K562 (cell line): Measurements from ENCODE around the gene SLC19A1. TPM values are rescaled to one million over a fixed set of nuclear protein-coding genes. Genes with fewer than 3 reads are reported as not detected.

ENCODE experiments used
- ARID2 ChIP-seq: fragments of 450-650 bp; IDR thresholded peaks from 2 replicates; pipeline ENCODE4 v1.6.1; 2017; ENCODE audit warnings: antibody characterized with exemption, mild to moderate bottlenecking
- BACH1 ChIP-seq: fragments of 200-800 bp; sonication (Bioruptor generic); IDR thresholded peaks from 2 replicates; pipeline ENCODE4 v1.6.1; 2016; ENCODE audit warnings: missing genetic modification characterization, missing compliant biosample characterization
- CBFB ChIP-seq: sonication (generic); formaldehyde crosslinking; IDR thresholded peaks from 2 replicates; pipeline ENCODE4 v1.4.0; 2020; ENCODE audit warnings: mild to moderate bottlenecking, missing genetic modification reagents
- CHD2 ChIP-seq: IDR thresholded peaks from 2 replicates; pipeline ENCODE4 v1.6.1; 2011; ENCODE audit warnings: low read depth, low read length
- CXXC5 ChIP-seq: fragments of 250-450 bp; sonication (Bioruptor Pico); IDR thresholded peaks from 2 replicates; pipeline ENCODE4 v1.8.0; 2022; ENCODE audit warnings: inconsistent platforms, mild to moderate bottlenecking, moderate library complexity
- DACH1 ChIP-seq: fragments of 450-650 bp; IDR thresholded peaks from 2 replicates; pipeline ENCODE4 v1.6.1; 2018; ENCODE audit not compliant: partially characterized antibody
- E2F3 ChIP-seq: fragments of 250-450 bp; sonication (Bioruptor Pico); IDR thresholded peaks from 2 replicates; pipeline ENCODE4 v1.4.0; 2020; ENCODE audit warnings: mild to moderate bottlenecking
- E2F5 ChIP-seq: sonication (generic); formaldehyde crosslinking; IDR thresholded peaks from 2 replicates; pipeline ENCODE4 v1.8.0; 2022; ENCODE audit warnings: mild to moderate bottlenecking, missing genetic modification reagents
- ETV6 ChIP-seq, 3 experiments: fragments of 150-350 bp in 1 of 3; sonication (generic) in 1 of 3; formaldehyde crosslinking in 1 of 3; IDR thresholded peaks; 2 replicates each; pipeline versions ENCODE4 v1.6.1 to v1.8.0; 2014 to 2022; ENCODE audit warnings: borderline replicate concordance in 2 of 3, low read depth in 2 of 3, antibody characterized with exemption in 1 of 3, low read length in 1 of 3, mild to moderate bottlenecking in 1 of 3, missing genetic modification reagents in 1 of 3
- HNRNPLL ChIP-seq: fragments of 200-400 bp; formaldehyde crosslinking; IDR thresholded peaks from 2 replicates; pipeline ENCODE4 v1.6.1; 2017; ENCODE audit warnings: low read length, low read depth, mild to moderate bottlenecking; ENCODE audit not compliant: poor library complexity, severe bottlenecking
- HSF4 ChIP-seq: fragments of 250-450 bp; sonication (Bioruptor Pico); IDR thresholded peaks from 2 replicates; pipeline ENCODE4 v2.1.2; 2022; ENCODE audit warnings: mild to moderate bottlenecking, moderate library complexity, borderline replicate concordance
- MAZ ChIP-seq, 2 experiments: fragments of 450-650 bp in 1 of 2; sonication (generic) in 1 of 2; formaldehyde crosslinking; IDR thresholded peaks in 1 of 2; conservative IDR thresholded peaks in 1 of 2; 2 replicates each; pipeline versions ENCODE4 v1.4.0 to v1.5.0; 2020; ENCODE audit warnings: mild to moderate bottlenecking in 1 of 2, missing genetic modification reagents in 1 of 2
- RAD21 ChIP-seq, 2 experiments: fragments of 250-450 bp in 1 of 2; fragments of 450-650 bp in 1 of 2; sonication (Bioruptor Pico) in 1 of 2; formaldehyde crosslinking in 1 of 2; IDR thresholded peaks in 1 of 2; conservative IDR thresholded peaks in 1 of 2; 2 replicates each; pipeline versions ENCODE4 v1.4.0 to v1.8.0; 2020 to 2022; ENCODE audit warnings: mild to moderate bottlenecking in 2 of 2, moderate library complexity in 1 of 2
- SMARCA5 ChIP-seq: fragments of 450-650 bp; IDR thresholded peaks from 2 replicates; pipeline ENCODE4 v1.6.1; 2016
- ZEB2 ChIP-seq: fragments of 450-650 bp; IDR thresholded peaks from 2 replicates; pipeline ENCODE4 v1.6.1; 2016
- ZKSCAN3 ChIP-seq: fragments of 250-450 bp; sonication (Bioruptor Pico); IDR thresholded peaks from 2 replicates; pipeline ENCODE4 v1.4.0; 2020
- ZNF124 ChIP-seq: sonication (generic); formaldehyde crosslinking; IDR thresholded peaks from 2 replicates; pipeline ENCODE4 v1.8.1; 2022; ENCODE audit warnings: missing genetic modification reagents
- ZNF75A ChIP-seq: fragments of 450-650 bp; formaldehyde crosslinking; IDR thresholded peaks from 2 replicates; pipeline ENCODE4 v1.4.0; 2020; ENCODE audit warnings: mild to moderate bottlenecking
- polyA plus RNA-seq, 8 experiments: library from polyadenylated mRNA; depleted of rRNA in 4 of 8; stranded (reverse) in 5 of 8; unstranded in 3 of 8; fragments of >200 nt; fragmentation: Nextera tagmentation in 2 of 8; fragmentation: Illumina TruSeq in 1 of 8; extraction: Ambion mirVana in 2 of 8; extraction: Trizol in 1 of 8; gene quantifications; 2 replicates each; pipeline versions ENCODE4 v1.2.1 to v1.2.3, GENCODE V29; 2011 to 2014; ENCODE audit warnings: inconsistent platforms in 1 of 8, missing spikeins in 1 of 8
- total RNA-seq, 7 experiments: library from RNA; depleted of rRNA in 6 of 7; stranded (reverse); fragments of >200 nt in 6 of 7; fragmentation: Illumina TruSeq in 2 of 7; extraction: Trizol in 2 of 7; gene quantifications; 2 replicates each; pipeline versions ENCODE4 v1.2.1 to v1.2.3, GENCODE V29; 2011 to 2021; ENCODE audit warnings: low replicate concordance in 1 of 7
- TF ChIP-seq, protein P1 (sequence below): sonication (generic); formaldehyde crosslinking; IDR thresholded peaks from 2 replicates; pipeline ENCODE4 v1.8.1; 2023; ENCODE audit warnings: mild to moderate bottlenecking, missing genetic modification reagents
- TF ChIP-seq, protein P2 (sequence below): sonication (generic); formaldehyde crosslinking; IDR thresholded peaks from 2 replicates; pipeline ENCODE4 v1.8.0; 2022; ENCODE audit warnings: mild to moderate bottlenecking, missing genetic modification reagents

The SLC19A1 gene
- total and polyA plus RNA-seq, 9 of the 15 experiments (the other 6 are each of a cell fraction or from before 2014, with no cell fraction given), result 0.65 to 88.7 (median 12.0) TPM

GRCh38 chr21:45591619-45592207, 49.5 kb upstream of the SLC19A1 start (continued):
- no peak for TF ChIP-seq ZNF124 (CRISPR knock-in tag)
- no peak for TF ChIP-seq ZKSCAN3 (CRISPR knock-in tag)
- TF ChIP-seq ZNF75A (CRISPR knock-in tag), result no peak
- TF ChIP-seq SMARCA5, result peak; percentile 89; the same call in 1 of the 2 replicates
- no peak for TF ChIP-seq MAZ (CRISPR knock-in tag; conservative IDR thresholded peaks at IDR 0.05 in 1 of 2, IDR thresholded peaks at IDR 0.05 in 1 of 2)
- peak; percentile 71 for TF ChIP-seq ARID2
- TF ChIP-seq CBFB, result no peak
- TF ChIP-seq E2F5, result no peak
- no peak for TF ChIP-seq CHD2
- TF ChIP-seq HNRNPLL, result no peak
- no peak for TF ChIP-seq E2F3 (CRISPR knock-in tag)
- TF ChIP-seq HSF4 (CRISPR knock-in tag), result no peak
- TF ChIP-seq DACH1, result no peak
- TF ChIP-seq, protein P1, sequence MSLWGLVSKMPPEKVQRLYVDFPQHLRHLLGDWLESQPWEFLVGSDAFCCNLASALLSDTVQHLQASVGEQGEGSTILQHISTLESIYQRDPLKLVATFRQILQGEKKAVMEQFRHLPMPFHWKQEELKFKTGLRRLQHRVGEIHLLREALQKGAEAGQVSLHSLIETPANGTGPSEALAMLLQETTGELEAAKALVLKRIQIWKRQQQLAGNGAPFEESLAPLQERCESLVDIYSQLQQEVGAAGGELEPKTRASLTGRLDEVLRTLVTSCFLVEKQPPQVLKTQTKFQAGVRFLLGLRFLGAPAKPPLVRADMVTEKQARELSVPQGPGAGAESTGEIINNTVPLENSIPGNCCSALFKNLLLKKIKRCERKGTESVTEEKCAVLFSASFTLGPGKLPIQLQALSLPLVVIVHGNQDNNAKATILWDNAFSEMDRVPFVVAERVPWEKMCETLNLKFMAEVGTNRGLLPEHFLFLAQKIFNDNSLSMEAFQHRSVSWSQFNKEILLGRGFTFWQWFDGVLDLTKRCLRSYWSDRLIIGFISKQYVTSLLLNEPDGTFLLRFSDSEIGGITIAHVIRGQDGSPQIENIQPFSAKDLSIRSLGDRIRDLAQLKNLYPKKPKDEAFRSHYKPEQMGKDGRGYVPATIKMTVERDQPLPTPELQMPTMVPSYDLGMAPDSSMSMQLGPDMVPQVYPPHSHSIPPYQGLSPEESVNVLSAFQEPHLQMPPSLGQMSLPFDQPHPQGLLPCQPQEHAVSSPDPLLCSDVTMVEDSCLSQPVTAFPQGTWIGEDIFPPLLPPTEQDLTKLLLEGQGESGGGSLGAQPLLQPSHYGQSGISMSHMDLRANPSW (CRISPR knock-in tag), result no peak
- TF ChIP-seq BACH1, result no peak
- TF ChIP-seq CXXC5 (CRISPR knock-in tag), result no peak
- no peak for TF ChIP-seq ZEB2
- TF ChIP-seq ETV6 (IDR thresholded peaks at IDR 0.05; ENCODE audit: borderline replicate concordance in 1 of 2, low read depth in 2 of 2, low read length in 1 of 2), result no peak
- TF ChIP-seq ETV6 (CRISPR knock-in tag; IDR thresholded peaks at IDR 0.05; ENCODE audit: borderline replicate concordance), result no peak
- TF ChIP-seq RAD21 (CRISPR knock-in tag; conservative IDR thresholded peaks at IDR 0.05 in 1 of 2, IDR thresholded peaks at IDR 0.05 in 1 of 2), result no peak
- TF ChIP-seq, protein P2, sequence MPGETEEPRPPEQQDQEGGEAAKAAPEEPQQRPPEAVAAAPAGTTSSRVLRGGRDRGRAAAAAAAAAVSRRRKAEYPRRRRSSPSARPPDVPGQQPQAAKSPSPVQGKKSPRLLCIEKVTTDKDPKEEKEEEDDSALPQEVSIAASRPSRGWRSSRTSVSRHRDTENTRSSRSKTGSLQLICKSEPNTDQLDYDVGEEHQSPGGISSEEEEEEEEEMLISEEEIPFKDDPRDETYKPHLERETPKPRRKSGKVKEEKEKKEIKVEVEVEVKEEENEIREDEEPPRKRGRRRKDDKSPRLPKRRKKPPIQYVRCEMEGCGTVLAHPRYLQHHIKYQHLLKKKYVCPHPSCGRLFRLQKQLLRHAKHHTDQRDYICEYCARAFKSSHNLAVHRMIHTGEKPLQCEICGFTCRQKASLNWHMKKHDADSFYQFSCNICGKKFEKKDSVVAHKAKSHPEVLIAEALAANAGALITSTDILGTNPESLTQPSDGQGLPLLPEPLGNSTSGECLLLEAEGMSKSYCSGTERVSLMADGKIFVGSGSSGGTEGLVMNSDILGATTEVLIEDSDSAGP (CRISPR knock-in tag), result peak; percentile 43; the same call in 1 of the 2 replicates
